ENCODE results near the gene GPR143. TPM values are rescaled to one million over a fixed set of nuclear protein-coding genes. Genes with fewer than 3 reads are reported as not detected.

GPR143 gene
- total RNA-seq, 1 experiment from 2014 or later, result not detected

- Histone ChIP-seq H3K36me3 (ENCODE audit: control insufficient read depth, insufficient read depth, low read length) (no peaks in the 10 kb centered on the region), H3K27me3 (ENCODE audit: control insufficient read depth, insufficient read depth, low read length) (no peaks in the 10 kb centered on the region; the same call in 1 of the 2 replicates), H3K27ac (ENCODE audit: low read length) (no peak overlapping the region), H3K4me3 (ENCODE audit: low read depth in 2 of 2, low read length in 2 of 2) (no peak overlapping the region), H3K4me1 (ENCODE audit: control insufficient read depth, insufficient read depth, low read length) (no peaks in the 10 kb centered on the region), H3K9me3 (ENCODE audit: control insufficient read depth, insufficient read depth, low read depth, low read length) (no peaks in the 10 kb centered on the region)
- ChIA-PET CTCF (no interaction called here), POLR2A (no interaction called here)
- in situ Hi-C loops (cut with HindIII; ENCODE audit: low pct_unique_long_range_greater_than_20kb, low sequenced_read_pairs), result no loop called here
- intact Hi-C loops (cut with micrococcal nuclease; ENCODE audit: unreplicated experiment), result no loop called here
- ATAC-seq (no peak), DNase-seq (ENCODE audit: low read depth, low spot score) (no peak)
- BruUV-seq (replicated peaks), result no TSS peak
- TF ChIP-seq POLR2AphosphoS5 (IDR thresholded peaks at IDR 0.05; ENCODE audit: low read depth, low read length) (no peak), REST (IDR thresholded peaks at IDR 0.05; ENCODE audit: insufficient read depth in 1 of 2, low read depth in 2 of 2, low read length in 1 of 2) (no peak), TCF7L2 (IDR thresholded peaks at IDR 0.05; ENCODE audit: low read depth, low read length) (no peak), SIN3A (IDR thresholded peaks at IDR 0.05; ENCODE audit: borderline replicate concordance, insufficient read depth, low read depth, low read length) (no peak), CTCF (IDR thresholded peaks at IDR 0.05) (no peak)
Observed at GRCh38 chrX:9781941-9782340, 16.3 kb upstream of the GPR143 start.

GRCh38 chrX:9775930-9776329, 10.3 kb upstream of the GPR143 start:
- BruUV-seq (replicated peaks), result no TSS peak
- DNase-seq (ENCODE audit: low read depth, low spot score) (no peak), ATAC-seq (no peak)
- no peaks in the 10 kb centered on the region for H3K4me1 ChIP-seq (ENCODE audit: control insufficient read depth, insufficient read depth, low read length)
- no peaks in the 10 kb centered on the region for H3K27me3 ChIP-seq (ENCODE audit: control insufficient read depth, insufficient read depth, low read length)
- no peak overlapping the region for H3K27ac ChIP-seq (ENCODE audit: low read length)
- POLR2A ChIA-PET, result no interaction called here
- TF ChIP-seq SIN3A (IDR thresholded peaks at IDR 0.05; ENCODE audit: borderline replicate concordance, insufficient read depth, low read depth, low read length) (no peak), TCF7L2 (IDR thresholded peaks at IDR 0.05; ENCODE audit: low read depth, low read length) (no peak), REST (IDR thresholded peaks at IDR 0.05; ENCODE audit: insufficient read depth in 1 of 2, low read depth in 2 of 2, low read length in 1 of 2) (no peak), CTCF (IDR thresholded peaks at IDR 0.05) (no peak), POLR2AphosphoS5 (IDR thresholded peaks at IDR 0.05; ENCODE audit: low read depth, low read length) (no peak)
- no peaks in the 10 kb centered on the region for H3K9me3 ChIP-seq (ENCODE audit: control insufficient read depth, insufficient read depth, low read depth, low read length)
- no peak overlapping the region for H3K4me3 ChIP-seq (ENCODE audit: low read depth in 2 of 2, low read length in 2 of 2)
- CTCF ChIA-PET, result interaction anchor here (0.7 kb wide), 1 partner anchor 170 kb away, joined by 5 read pairs; no protein-coding TSS in a partner anchor
- in situ Hi-C loops (cut with HindIII; ENCODE audit: low pct_unique_long_range_greater_than_20kb, low sequenced_read_pairs) (no loop called here), intact Hi-C loops (cut with micrococcal nuclease; ENCODE audit: unreplicated experiment) (no loop called here)
- H3K36me3 ChIP-seq (ENCODE audit: control insufficient read depth, insufficient read depth, low read length), result no peaks in the 10 kb centered on the region
